Measurements from ENCODE around the gene KLC1.
"Not testable (repeated sequence)": the region's sequence is repeated elsewhere in the genome, so short reads cannot be mapped to it uniquely, and the experiment has no call there.

The KLC1 gene

GRCh38 chr14:103663506-103663905 is 34.5 kb downstream of the KLC1 start:
- DNase-seq: no peak

- DNase-seq: no peak
These were observed 38.7 kb downstream of the KLC1 start for GRCh38 chr14:103667671-103668070.

DNA sequence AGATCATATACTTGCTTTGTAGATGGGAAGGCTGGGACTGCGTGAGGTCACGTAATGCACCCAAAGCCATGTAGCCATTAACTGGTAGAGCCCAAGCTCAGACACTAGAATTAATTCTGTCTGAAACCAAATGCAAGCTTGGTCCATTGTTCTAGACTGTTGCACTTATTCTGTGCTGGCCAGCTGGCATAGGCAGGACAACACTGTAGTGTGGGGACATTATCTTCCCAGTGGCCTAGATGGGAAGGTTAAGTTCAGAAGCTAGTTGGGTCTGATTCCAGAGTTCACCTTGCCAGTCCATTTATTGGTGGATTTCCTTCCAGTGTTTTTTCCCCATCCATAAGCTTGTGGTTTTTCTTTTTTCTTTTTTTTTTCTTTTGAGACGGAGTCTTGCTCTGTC is 39.1 kb downstream of the KLC1 start:
- DNase-seq: no peak

GRCh38 chr14:103669370-103669769 is 40.4 kb downstream of the KLC1 start:
- no peak for DNase-seq

DNA sequence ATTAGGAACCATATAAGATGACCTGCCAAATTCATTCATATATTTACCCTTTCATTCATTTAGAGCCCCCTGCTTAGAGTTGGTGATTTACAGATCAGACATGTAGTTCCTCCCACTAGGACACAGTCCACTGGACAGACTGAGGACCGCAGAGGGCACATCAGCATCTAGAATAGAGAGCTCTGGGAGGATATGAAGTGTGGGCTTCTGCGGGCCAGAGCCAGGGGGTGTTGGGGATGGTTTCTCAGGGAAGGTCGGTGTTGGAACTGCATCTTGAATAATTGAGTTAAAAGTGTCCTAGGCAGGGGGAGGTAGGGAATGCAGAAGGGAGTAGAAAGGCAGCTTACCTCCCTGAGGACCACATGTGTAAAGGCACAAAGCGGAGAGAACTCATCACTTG is 42.9 kb downstream of the KLC1 start:
- DNase-seq: no peak

DNA sequence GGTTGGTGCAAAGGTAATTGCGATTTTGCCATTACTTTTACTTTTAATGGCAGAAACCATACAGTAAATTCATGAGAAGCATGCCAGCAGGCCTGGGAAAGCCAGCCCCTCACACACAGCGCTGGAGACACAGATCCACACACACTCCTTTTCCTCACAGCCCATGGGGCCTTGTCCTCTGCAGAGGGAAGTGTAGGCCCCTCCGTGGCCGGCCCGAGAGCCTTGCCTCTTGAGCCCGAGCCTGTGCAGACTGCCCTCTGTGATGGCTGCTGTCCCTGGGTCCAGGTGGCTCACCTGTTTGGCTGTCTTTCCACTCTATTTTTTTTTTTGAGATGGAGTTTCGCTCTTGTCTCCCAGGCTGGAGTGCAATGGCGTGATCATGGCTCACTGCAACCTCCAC is 46.9 kb downstream of the KLC1 start:
- DNase-seq: no peak

DNA sequence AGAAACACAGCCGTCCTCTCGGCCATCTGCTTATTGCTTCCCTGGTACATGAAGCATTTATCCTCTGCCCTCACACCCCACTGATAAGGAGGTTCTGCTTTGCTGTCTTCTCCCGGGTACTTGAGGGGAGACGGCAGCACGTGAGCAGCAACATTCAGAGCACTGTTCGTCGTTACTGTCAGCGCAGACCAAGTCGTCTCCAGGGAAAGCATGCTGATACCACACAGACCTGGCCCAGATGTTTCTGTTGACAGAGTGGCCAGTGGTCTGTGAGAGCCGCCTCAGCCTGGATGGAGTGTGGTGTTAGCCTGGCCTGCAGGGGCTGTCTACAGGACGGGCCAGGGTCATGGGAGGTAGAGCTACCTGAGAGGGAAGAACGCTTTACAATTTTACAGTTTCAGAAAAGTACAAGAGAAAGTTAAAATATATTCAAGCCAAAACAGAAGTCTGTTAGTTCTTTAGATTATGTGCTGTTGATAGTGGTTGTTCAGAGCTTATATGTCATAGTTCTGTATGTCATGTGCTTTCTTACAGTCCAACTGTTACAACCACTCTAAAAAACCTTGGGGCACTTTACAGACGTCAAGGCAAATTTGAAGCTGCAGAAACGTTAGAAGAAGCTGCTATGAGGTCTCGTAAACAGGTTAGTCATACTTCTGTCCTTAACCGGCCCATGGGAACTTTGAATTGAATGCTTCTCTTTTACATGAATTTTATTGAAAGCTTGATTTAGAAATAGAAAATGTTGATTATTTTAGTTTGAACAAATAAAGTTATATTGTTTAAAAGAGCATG is 48.1 kb downstream of the KLC1 start:
- no peak for DNase-seq

DNA sequence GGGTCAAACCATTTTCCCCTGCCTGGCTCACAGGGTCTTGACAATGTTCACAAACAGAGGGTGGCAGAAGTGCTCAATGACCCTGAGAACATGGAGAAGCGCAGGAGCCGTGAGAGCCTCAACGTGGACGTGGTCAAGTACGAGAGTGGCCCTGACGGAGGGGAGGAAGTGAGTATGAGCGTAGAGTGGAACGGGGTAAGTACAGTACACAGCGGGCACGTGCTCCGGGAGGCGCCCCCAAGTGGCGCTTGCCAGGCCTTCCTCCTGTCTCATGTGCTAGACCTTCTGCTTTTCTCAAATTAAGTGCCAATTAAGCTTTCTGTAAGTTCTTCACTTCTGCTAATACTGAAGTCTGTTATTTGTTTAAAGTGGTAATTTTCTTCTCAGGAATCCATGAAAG is 50.3 kb downstream of the KLC1 start:
- DNase-seq: no peak

DNA sequence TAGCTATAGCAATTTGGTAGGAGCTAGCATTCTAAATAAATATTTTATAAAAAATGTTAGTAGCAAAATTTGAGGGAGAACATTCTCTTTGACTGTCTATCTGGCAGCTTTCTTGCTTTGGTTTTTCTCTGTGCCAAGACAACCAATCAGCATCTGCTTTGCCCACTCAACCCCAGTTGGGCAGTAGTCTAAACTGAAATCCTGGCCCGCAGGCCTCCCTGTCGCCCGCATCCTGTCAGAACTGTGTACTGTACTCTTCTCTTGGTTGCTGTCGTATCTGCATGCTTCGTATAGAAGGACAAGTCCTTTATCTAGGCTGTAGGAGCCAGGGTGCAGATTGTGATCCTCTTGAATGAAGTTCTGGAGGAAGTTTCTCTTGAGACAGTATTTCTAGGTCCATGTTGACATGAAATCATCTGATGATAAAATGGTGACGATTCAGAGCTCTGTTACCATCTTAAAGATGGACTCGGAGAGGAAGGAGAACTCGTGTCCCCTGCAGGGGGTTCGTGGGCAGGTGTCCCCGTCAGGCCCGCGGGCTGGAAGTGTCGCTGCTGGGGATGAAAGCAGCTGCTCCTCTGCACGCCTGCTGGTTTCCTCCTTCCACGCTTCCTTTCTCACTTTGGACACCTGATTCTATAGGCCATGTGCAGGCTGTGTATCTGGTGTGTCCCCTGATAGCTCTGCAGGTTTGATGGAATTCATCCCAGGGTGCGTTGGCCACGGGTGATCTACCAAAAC is 51.6 kb downstream of the KLC1 start:
- DNase-seq: no peak

DNA sequence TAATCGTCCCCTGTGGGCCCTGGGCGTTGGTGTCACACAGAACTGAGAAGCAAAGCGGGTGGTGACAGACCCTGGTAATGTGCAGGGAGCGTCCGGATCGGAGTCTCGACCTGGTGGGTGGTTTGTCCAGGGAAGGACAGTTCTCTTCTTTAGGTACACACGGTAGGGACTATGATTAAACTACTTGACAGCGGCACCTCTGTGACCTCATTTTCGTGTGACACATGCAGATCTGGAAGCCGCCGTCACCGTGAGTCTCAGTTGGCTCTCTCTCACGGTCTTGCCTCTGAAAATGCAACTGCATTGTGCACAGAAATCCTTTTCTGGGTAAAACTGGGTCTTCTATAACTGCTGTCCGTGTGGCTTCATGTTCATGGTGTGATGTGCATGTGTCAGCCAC is 54.1 kb downstream of the KLC1 start:
- DNase-seq: no peak

GRCh38 chr14:103684471-103684870 is 55.5 kb downstream of the KLC1 start:
- DNase-seq: no peak

DNA sequence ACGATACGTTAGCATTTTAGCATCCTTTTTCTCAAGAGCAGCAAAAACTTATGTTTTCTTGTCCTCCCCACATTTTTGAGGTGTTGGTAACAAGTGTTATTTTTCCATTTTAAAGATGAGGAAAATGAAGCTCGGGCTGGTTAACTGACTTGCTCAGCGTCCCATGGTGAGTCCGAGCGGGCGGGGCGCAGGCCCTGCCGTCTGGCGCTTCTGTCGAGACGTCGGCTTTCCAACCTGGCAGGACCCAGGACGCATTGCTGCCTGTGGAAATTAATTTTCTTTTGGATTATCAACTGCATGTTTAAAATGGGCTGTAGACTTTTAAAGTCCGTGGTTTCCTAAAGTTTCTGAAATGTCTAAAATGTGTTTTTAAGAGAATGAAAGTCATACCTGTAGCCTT is 55.9 kb downstream of the KLC1 start:
- no peak for DNase-seq

GRCh38 chr14:103685276-103686211 is 56.5 kb downstream of the KLC1 start:
- DNase-seq: no peak

- DNase-seq: no peak
These were observed 57.9 kb downstream of the KLC1 start for GRCh38 chr14:103686831-103687485.

- DNase-seq: no peak
These were observed 58.7 kb downstream of the KLC1 start for GRCh38 chr14:103687712-103688111.

- DNase-seq: no peak
These were observed 59.4 kb downstream of the KLC1 start for GRCh38 chr14:103688441-103688840.

DNA sequence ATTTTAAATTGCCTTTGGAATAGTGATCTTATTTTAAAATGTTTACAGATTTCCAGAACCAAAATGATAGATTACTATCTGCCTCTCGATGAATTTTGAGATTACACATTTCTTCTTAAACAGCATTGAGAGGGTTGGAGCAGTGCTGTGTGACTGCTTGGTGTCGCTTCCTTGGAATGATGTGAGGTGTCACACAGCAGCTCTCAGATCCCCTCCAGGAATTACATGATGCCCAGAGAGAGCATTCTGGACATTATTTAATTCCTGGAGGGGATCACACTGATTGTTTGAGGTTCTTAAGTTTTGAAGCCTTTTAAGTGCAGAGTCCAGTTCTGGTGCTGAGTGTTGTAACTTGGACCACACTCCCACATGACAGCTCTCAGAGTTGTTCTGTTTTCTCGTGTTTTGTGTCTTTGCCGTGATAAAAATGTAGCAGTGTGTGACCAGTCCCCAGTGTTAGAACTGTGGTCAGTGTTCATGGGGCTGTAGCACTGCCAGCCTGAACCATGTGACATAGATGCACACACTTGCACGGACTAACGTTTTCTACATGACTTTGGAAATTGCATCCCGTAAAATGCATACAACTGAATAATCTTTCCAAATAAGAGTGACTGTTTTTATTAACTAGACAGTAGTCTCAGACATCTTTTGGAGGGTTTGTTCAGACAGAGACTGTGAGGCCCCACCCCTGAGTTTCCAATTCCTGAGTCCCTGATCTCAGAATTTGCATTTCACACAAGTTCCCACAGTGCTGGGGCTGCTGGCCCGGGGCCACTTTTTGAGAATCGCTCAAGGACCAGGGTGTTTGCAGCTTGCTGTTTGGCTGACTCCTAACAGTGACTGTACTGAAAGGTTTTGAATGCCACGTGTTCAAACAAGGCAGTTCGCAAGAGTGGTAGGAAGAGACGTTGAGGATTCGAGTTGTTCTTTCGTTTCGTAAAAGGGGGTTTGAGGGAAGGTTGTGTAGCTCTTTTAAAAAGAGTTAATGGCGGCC is 60.2 kb downstream of the KLC1 start:
- DNase-seq: no peak

DNA sequence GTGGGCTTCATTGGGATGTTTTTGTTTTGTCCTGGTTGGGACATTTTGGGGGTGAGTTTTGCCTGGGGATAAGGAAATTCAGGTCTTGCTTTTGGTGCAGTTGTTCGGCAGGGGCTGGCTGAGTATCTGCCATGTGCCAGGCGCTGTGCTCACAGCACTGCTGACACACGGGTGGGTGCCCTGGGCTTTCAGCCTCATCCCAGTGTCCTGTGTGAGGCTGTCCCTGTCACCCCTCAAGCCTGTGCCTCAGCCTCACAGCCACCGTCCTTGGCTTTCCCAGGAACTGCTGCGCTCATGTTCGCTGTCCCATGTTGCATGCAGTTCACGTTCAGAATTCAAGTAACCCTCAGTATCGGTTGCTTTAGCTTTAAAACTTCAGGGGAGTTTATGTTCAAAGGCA is 61.3 kb downstream of the KLC1 start:
- DNase-seq: no peak

GRCh38 chr14:103691655-103692054 is 62.6 kb downstream of the KLC1 start:
- not testable (repeated sequence) for DNase-seq

DNA sequence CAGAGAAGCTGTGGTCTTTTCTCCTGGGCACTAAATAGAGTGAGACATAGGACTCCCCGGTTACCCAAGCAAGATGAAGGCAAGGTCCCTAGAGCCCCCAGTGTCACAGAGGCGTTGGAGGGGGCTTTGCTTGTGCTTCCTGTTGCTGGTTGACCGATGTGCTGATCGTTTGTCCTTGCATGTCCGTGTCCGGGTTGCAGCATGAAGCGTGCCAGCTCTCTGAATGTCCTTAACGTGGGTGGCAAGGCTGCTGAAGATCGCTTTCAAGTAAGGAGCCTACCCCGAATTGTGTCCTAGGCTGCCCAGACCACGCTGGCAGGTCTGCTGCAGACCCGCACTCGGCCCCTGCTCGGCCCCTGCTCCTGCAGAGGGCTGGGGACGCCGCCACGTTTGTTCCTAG is 63.1 kb downstream of the KLC1 start:
- no peak for DNase-seq

- no peak for DNase-seq
These were observed 63.9 kb downstream of the KLC1 start for GRCh38 chr14:103692871-103693270.

DNA sequence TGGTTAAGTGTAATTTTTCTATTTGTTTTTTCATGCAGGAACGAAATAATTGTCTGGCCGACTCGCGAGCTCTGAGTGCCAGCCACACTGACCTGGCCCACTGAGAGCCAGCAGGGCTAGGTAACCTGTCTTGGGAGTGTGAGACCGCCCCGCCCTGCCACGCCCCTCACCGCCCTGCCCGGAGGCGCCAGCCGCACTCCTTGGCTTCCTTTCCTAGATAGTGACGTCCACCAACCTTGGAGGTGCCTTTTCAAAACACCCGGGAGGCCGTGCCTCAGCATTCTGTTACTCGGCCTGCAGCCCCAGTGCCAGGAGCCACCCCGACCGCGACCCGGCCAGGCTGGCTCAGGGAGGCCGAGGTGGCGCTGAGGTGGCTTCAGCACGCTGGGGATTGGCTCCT is 64.5 kb downstream of the KLC1 start:
- no peak for DNase-seq
